HG02938 (cell line): ENCODE measurements around the gene CACNG6.
"Not testable (repeated sequence)": the region's sequence is repeated elsewhere in the genome, so short reads cannot be mapped to it uniquely, and the experiment has no call there.

Experiments
- ATAC-seq: cut with Tn5 transposase; IDR thresholded peaks from one replicate; pipeline ENCODE4 v1.9.1; 2021; ENCODE audit warnings: mild to moderate bottlenecking, moderate library complexity; ENCODE audit not compliant: unreplicated experiment

CACNG6 gene, protein sequence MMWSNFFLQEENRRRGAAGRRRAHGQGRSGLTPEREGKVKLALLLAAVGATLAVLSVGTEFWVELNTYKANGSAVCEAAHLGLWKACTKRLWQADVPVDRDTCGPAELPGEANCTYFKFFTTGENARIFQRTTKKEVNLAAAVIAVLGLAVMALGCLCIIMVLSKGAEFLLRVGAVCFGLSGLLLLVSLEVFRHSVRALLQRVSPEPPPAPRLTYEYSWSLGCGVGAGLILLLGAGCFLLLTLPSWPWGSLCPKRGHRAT

DNA sequence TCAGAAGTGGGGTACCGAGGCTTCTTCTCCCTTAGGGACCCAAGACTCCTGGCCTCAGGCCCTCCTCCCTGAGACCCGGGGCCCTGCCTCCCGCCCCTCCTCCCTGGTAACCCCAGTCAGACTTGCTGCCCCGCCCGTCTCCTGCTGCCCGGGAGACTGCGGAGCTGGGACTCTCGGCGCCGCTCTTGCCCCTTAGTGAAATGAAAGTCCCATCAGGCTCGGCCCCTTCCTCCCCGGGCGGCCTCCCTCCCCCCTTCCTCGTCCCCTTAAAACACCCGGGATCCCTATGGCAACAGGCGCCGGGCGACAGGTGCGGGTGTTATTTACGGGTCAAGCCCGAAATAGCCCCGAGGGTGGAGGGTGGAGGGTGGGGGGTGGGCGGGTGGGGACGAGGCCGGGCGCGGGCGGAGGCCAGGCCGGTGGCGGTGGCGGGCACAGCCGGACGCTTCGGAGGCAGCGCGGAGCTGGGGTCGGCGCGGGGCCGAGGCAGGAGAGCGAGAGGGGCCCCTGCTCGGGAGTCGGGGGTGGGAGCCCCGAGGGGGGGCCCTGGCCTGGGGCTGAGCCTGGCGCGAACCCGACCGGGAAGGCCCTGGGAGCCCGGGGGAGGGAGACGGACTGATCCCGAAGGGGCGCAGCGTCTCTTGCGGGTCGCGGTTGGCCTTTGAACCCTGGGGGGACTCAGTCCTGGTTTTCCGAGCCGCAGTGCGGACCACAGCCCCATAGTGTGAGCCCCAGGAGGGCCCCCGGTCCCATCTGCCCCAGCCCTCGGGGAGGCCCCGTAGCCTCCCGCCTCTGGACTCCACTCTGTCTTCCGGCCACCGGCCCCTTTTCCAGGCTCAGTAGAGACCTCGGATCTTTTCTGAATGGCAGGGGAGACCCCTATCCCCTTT, at the start of gene CACNG6:
TSS of gene CACNG6 (plus strand) at position 414 of the 890 bp plus-strand sequence. CDS start 1,241 bp downstream, outside the sequence.
- ATAC-seq, result no peak

DNA sequence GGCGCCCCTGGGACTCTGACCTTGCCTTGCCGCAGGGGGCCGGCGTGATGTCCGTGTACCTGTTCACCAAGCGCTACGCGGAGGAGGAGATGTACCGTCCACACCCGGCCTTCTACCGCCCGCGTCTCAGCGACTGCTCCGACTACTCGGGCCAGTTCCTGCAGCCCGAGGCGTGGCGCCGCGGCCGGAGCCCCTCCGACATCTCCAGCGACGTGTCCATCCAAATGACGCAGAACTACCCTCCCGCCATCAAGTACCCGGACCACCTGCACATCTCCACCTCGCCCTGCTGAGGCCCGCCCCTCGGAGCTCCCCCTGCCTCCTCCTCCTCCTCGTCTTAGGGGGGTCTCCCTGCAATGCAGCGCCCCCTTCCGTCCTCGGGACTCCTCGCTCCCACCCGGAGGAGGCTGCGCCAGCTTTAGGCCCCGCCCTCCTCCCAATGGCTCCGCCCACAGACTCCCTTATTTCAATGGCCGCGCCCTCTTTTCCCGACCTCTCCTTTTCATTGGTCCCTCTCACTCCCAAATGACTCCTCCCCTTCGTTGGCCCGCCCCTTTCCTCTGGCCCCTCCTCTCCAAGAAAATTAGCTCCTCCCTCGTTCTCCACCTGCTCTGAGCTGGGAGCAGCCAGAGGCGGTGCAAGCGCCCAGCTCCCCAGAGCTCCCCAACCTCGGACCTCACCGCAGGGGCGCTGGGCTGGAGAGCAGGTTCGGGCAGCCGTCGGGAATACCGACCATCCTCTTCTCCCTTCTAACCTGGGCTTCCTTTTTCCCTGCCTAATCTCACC, 49.2 kb upstream of the CACNG6 start:
- no peak for ATAC-seq

DNA sequence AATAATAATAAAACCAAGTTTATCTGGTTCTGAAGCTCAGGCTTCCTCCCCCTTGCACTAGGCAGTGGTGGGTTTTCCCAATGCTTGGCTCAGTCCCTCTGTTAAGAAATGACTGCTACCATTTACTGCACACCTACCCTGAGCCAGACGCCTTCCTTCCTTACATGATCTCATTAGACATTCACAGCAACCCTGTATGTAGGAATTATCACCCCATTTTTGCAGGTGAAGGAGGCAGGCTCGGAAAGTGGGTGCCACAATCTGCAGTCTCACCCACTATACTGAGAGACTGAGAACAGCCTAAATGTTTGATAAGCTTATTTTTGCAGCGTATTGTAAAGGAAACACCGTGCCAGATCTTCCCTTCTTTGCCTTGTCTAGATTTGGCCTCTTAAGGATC, 47.0 kb upstream of the CACNG6 start:
- no peak for ATAC-seq

DNA sequence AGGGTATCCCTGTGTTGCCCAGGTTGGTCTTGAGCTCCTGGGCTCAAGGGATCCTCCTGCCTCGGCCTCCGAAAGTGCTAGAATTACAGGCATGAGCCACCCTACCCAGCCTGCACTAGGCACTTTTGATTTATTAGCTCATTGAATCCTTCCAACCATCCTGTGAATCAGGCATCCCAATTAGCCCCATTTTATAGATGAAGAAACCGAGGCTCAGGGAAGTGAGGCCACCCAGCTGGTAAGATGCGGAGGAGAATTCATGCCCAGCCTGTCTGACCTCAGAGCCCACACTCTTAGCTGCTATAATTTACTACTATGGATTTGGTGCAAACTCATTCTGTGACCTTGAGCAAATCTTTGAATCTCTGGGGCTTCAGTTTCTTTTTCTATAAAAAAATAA, 46.5 kb upstream of the CACNG6 start:
- no peak for ATAC-seq

DNA sequence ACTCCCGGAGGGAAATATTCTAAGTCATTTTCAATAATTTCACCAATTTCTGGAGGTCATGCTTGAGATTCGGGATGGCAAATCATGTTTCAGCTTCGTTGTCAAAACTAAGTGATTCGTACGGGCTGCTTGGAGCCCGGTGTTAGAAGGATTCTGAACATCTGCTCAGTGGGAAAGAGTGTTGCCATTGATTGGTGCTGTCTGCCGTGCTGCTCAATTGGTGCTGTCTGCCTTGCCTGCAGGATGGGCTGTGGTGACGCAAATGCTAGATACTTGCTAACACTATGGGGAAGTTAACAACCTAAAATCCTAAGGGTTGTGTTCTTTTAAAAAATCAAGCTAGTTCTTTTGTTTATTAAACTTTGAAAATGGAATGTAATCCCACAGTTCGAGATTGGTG, 46.0 kb upstream of the CACNG6 start:
- ATAC-seq, result no peak

DNA sequence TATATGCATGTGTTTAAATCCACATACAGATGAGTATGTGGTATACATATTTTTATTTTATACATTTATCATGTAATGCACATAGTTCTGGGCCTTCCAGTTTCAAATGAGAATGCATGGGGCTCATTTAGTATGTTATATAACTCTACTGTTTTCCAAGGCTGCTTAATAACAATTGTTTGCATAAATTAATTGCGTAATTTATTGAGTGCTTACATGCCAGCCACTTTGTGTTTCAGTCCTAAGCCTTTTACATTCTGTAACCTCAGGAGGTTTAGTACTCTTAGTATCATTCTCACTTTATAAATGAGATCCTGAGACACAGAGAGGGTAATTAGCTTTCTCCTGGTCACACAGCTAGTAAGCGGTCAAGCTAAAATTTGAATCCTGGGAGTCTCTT, 45.4 kb upstream of the CACNG6 start:
- ATAC-seq, result no peak

DNA sequence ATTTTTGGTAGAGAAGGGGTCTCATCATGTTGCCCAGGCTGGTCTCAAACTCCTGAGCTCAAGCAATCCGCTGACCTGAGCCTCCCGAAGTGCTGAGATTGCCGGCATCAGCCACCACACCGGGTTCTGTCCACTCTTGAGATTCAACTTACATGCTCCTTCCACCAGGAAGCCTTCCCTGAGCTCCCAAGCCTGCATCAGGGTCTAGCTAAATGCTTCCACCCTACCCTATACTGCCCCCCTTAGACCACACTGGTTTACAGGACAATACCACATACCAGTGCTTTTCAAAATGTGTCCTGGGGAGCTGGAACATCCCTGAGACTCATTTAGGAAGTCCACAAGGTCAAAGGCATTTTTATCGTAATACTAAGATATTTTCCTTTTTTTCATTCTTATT, 43.8 kb upstream of the CACNG6 start:
- no peak for ATAC-seq

DNA sequence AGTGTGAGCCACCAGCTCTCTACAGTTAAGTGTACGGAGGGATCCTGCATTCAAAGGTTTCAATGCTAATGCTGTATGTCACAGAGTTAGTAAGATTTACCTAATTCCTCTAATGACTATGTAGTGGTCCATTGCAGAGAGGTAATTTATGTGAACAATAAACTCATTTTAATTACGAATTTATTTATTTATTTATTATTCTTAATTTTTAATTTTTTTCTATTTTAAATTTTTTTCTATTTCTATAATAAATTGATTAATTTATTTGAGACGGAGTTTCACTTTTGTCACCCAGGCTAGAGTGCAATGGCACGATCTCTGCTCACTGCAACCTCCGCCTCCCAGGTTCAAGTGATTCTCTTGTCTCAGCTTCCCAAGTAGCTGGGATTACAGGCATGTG, 42.8 kb upstream of the CACNG6 start:
- ATAC-seq, result not testable (repeated sequence)

DNA sequence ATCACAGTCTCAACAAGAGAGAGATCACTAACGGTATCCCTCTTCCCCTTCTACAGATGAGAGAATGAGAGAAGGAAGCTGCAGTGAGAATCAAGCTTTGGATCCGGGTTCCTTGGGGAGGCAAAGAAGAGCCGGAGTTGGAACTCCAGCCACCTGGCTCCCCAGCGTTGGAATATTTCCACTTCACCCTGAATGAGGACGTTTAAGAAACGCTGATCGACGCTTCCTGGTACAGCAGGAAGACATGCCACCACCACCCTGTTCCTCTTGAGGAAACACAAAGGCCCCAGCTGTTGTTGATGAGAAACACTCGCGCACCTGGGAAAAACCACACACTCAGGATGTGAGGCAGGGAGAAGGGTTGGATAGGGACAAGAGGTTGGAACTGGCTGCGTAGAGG, 40.0 kb upstream of the CACNG6 start:
- ATAC-seq, result no peak

DNA sequence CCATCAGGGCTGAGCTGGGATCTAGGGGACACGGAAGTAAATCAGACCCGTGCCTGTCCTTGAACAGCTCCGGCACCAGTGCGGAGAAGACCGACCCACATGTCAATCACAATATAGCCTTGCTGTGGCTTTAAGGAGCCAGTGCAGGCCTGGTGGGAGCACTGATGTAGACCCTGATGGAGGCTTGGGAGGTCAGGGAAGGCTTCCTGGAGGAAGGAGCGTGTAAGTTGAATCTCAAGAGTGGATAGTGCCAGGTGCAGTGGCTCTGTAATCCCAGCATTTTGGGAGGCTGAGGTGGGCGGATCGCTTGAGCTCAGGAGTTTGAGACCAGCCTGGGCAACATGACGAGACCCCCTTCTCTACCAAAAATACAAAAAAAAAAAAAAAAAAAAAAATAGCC, 39.5 kb upstream of the CACNG6 start:
- no peak for ATAC-seq

DNA sequence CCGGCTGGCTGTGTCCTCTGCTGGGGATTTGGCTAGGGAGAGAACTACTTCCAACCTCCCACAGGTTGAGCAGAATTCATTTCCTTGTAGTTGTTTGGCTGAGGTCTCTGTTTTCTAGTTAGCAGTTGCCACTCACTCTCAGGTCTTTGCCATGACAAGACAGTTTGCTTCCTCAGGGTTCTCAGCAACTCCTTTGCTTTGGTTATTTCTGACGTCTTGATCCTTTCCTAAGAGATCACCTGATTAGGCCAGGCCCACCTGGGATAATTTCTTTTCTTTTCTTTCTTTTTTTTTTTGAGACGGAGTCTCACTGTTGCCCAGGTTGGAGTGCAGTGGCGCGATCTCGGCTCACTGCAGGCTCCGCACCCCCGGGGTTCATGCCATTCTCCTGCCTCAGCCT, 38.1 kb upstream of the CACNG6 start:
- ATAC-seq, result no peak

DNA sequence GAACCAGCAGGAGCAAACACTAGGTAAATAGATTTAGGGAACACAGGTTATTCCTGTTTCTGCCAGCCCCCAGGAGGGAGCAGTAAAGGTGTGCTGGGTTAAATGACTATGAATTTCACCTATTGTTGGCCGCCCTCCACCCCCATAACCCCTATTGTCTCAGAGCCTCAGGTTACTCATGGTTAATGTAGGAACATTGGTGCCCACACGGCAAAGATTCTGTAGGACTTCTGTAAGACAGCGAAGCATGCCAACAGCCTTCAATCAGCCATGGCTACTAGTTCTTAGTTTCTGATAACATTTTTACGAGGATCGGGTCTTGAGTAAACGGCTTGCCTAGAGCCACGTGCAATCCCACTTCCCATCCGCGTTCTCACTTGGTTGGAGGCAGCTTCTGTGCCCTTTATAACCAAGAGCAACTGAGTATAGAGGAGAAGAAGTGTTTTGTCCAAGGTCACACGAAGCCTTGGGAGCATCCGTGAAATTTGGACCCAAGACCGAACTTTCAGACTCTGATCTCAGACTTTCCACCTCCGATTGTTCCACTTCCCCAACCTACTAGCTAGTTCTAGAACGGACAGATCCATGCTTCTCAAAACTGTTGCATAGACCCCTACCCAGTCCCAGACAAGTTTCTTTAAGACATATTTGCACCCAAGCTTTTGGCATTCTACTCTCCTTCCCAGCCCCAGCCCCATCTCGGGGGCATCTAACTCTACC, 33.8 kb upstream of the CACNG6 start:
- ATAC-seq, result no peak

DNA sequence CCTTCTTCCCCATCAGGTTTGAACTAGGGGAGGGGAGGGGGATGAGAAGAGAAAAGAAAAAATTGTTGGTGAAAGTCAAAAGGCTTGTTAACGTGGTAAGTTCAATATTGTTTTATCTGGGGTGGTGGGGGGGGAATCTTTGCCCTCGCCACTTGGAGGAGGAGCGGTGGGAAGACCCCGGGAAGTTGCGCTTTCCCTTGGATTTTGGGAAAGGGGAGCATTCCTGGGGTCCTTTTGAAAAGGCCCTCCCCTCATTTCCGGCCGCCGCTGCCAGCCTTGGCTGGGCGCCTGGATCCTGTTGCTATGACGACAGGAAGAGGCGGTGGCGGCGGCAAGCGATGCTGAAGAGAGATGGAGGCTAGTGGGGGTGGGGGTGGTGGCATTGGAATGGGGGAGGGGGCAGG, 33.3 kb upstream of the CACNG6 start:
- no peak for ATAC-seq

DNA sequence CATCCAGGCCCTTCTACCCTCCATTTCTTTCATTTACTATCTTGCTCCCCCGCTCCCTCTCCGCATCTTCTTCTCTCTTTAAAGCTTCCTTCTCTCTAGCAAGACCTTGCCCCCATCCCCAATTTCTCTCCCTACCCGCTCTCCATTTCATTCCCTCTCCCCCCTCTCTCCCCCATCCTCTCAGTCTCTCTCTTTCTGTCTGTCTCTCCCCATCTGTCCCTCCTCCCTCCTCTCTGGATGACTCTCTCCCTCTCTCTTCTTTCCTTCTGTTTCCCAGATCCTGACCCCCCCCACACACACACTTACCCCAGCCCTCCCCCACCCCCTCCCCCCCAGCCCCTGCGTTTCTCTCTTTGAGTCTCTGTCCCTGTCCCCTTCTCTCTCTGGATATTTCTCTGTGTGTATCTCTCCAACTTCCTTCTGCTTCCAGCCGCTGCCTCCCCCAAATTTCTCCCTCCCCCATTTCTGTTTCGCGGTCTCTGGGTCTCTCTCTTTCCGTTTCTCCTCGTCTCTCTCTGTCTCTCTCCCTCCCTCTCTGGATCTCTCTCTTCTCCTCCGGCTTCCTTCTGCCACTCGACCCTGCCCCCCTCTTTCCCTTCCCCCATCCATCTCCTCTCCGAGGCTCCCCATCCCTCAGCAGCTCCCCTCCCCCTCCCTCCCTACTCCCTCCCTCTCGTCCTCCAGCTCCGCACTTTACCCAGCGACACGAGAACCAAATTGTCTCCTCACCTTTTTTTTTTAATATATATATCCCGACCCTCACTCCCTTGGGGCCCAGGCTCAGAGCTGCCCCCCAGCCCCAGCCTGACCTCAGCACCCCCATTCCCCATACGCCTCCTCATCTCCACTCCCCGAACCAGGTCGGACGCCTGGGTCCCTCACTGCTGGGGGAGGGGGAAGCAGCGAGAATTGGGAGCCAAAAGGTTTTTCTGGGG, 32.3 kb upstream of the CACNG6 start:
- ATAC-seq, result no peak

DNA sequence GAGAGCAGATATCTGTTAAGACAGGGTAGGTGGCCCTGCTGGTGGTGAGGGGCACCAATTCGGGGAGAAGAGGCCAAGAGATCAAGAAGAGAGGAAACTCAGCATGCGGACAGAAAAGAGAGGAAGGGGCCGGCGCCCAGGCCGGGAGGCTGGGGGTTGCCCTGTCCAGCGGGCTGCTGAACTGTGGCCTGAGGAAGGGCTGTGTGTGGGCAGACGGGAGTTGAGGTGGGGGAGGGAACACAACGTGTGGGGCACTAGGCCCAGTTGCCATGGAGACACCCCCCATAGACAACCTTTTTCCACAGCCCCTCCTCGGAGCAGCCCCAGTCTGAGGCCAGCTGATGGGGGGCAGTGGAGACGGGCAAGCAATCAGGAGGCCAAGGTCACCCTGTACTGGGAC, 31.2 kb upstream of the CACNG6 start:
- no peak for ATAC-seq

DNA sequence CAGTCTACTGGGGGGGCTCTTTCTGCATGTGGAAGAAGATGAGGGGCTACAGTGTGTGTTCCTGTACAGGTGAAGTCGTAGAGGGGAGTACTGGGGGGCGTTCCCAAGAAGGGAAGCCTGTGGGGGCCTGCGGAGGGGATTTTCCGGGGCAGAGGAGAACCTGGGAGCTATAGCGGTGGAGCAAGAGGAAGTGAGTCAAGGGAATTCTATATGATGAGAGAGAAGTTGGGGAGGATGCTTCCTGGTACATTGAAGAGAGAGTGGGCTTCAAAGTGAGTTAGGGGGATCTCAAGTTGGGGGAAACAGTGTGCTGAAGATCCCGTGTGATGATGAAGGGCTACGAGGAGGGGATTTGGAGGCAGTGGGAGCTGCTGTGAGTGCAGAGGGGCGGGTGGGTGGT, 30.6 kb upstream of the CACNG6 start:
- no peak for ATAC-seq

DNA sequence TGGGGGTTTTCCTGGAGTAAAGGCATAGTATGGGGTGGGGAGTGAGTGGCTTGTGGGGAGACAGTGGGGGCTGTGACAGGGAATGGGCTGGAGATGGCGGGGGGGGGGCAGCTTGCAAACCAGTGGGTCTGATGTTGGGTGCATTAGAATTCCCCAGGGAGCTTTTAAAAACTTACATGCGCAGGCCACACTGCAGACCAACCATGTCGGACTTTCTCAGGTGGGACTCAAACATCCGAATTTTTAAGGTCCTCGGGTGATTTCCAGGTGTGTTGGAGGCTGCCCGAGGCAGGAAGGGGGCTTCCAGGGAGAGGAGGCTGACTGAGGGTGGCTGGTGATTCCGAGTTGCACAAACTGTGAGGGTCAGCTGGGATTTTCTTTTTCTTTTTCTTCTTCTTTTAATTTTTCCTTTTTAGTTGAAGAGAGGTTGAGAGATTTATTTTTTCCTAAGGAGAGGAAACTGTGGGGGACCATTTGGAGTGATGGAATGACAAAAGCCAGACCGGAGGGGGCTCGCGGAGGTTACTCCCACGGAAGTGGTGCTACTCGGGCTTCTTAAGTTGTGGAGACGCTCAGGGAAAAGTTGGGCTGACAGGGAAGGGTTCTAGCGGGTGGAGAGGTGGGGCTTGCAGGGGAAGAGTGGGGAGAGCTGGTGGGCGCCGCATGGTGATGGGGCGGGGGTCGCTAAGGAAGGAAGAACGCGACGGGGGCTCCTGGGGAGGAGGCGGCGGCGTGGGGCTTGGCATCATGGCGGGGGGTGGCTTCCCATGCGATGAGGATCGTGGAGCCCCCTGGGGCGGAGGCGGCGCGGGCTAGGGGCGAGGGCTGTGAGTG, 29.7 kb upstream of the CACNG6 start:
- no peak for ATAC-seq

DNA sequence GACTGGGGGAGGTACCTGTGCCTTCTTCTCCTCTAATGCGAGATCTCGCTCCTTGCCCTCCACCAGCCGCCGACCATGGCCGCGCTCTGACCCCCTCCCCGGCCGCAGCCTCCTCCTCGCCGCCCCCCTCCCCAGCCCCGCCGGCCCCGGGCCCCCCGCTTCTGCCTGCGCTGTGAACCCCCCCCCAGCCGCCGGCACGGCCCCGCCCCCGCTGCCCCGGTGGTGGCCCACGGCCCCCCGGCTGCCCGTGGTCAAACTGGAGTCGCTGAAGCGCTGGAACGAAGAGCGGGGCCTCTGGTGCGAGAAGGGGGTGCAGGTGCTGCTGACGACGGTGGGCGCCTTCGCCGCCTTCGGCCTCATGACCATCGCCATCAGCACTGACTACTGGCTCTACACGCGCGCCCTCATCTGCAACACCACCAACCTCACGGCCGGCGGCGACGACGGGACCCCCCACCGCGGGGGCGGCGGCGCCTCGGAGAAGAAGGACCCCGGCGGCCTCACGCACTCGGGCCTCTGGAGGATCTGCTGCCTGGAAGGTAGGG, 28.5 kb upstream of the CACNG6 start, which contains the start of gene CACNG8:
TSS of gene CACNG8 (plus strand) at position 51 of the 545 bp plus-strand sequence.
- no peak for ATAC-seq

DNA sequence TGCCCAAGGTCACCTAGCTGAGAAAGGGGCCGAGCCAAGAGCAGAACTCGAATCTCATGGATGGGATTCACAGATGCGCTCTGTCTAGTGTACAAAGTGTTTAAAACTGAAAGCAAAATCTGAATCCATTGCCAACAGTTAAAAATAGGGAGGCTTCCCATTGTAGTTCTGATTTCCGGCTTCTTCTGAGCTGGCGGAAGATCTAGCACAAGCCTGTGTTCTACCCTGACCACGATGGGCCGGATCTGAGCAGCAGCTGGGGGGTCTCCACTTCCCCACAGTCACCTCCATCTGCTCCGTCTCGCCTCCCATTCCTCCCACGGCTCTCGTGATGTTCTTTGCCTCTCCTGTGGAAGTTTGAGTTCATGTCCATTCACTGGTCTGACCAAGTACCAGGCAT, 26.3 kb upstream of the CACNG6 start:
- ATAC-seq, result no peak
